Right lobe of liver (tissue), 4 donors: ENCODE results near the gene DNAAF3.

Source experiments
- CTCF ChIP-seq, 4 donors: fragments of 200-600 bp in 3 of 4; fragments of 450-650 bp in 1 of 4; IDR thresholded peaks; one replicate each; pipeline versions ENCODE4 v1.5.1 to v1.8.0; 2016 to 2022; ENCODE audit warnings: antibody characterized with exemption in 4 of 4, mild to moderate bottlenecking in 2 of 4
- POLR2A ChIP-seq: fragments of 450-650 bp; IDR thresholded peaks from one replicate; pipeline ENCODE4 v1.6.1; 2017; ENCODE audit warnings: antibody characterized with exemption, mild to moderate bottlenecking
- donor health status: DM: no; HTN: no; CAD: no.
- donor health status: DM: no; HTN: no; CAD: no.
- donor health status: DM: no; HTN: yes; CAD: no.

GRCh38 chr19:55158848-55159749 lies 7.3 kb downstream of the DNAAF3 start:
- TF ChIP-seq CTCF (IDR thresholded peaks at IDR 0.05) (no peak), POLR2A (no peak)
